Measurements from ENCODE around the gene IL17REL.

Gene IL17REL

GRCh38 chr22:49956914-49957825 is 55.4 kb downstream of the IL17REL start:
- no peak for DNase-seq (ENCODE audit: low read depth, low spot score)

DNA sequence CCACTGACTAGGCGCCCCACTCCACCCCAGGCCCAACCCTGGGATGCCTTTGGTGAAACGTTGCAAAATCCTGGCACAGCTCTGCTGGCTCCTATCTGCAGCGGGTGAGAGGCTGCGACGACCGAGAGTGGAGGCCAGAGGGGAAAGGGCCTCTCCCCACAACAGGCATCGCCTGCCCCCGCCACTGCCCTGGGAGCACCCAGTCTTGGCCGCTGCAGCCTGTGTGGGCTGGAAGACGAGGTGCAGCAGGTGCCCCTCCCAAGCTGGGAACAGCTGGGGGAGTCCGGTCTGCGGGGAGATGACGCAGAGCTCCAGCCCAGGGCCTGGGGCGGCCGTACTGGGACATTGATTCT is 56.2 kb downstream of the IL17REL start:
- no peak for DNase-seq (ENCODE audit: low read depth, low spot score)

DNA sequence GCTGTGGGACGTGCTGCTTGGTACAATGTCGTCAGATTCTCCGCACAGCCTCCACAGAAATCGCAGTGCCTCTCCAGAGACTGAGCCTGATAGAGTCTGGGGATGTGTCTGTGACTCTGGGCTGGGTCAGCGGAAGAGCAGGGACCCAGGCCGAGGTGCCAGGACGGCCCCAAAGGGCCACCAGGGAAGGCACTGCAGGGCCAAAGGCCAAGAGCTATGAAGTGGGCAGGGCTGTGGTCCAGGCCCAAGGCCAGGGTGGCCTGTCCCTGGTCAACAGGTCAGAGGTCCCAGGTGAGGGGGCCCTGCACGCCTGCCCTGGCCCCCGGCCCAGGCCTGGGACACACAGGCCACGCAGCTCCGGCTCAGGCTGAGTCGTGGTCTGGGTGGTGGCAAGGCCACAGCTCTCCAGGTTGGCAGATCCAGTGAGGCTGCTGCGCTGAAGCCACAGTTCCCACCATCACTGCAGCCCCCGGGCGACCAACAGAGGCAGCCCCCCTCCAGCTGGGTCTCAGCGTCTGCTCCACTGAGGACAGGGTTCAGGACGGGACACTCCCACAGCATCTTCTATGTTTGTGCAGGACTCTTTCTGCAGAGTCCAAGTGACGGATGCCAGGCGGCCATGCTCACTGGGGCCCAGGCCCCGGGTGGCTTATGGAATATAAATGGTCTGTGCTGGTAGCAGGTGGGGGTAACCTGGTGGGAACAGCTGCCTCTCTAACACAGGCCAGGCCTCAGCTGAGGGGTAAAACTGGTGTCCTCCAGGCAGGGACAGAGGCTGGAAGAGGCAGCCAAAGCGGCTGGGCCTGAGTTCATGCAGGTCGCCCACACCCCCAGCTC is 56.8 kb downstream of the IL17REL start:
- no peak for DNase-seq (ENCODE audit: low read depth, low spot score)

GRCh38 chr22:49954991-49955580 is 57.5 kb downstream of the IL17REL start:
- DNase-seq (ENCODE audit: low read depth, low spot score) = no peak

GRCh38 chr22:49954354-49954753 is 58.2 kb downstream of the IL17REL start:
- no peak for DNase-seq (ENCODE audit: low read depth, low spot score)

DNA sequence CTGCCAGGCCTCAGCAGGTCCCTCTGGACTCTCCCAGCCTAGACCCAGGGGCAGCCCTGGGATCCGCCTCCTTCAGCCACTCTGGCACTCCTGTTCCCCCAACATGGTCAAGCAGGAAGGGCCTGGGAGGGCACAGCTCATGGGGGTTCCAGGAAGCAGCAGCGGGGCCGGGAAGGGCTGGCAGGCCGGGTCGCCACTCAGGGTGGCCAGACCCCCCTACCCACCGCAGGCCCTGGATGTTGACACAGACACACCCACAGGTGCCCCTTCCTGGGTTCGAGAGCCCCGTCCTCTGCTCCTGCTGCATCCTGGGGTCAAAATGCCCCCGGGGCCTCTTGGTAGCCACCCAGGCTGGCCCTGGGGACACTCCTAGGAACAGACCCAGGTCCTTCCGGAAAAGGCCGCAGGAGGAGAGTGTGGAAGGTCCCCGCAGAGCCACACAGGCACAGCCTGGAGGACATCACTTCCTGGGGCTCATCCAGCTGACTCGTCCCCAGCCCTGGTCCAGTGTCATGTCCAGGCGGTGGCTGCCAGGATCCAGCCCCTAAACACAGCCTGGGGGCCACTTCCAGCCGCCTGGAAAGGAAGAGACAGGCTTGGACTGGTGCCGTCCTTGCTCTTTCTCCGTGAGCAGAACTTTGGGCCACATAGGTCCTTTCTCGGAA is 58.8 kb downstream of the IL17REL start:
- DNase-seq (ENCODE audit: low read depth, low spot score) = no peak

DNA sequence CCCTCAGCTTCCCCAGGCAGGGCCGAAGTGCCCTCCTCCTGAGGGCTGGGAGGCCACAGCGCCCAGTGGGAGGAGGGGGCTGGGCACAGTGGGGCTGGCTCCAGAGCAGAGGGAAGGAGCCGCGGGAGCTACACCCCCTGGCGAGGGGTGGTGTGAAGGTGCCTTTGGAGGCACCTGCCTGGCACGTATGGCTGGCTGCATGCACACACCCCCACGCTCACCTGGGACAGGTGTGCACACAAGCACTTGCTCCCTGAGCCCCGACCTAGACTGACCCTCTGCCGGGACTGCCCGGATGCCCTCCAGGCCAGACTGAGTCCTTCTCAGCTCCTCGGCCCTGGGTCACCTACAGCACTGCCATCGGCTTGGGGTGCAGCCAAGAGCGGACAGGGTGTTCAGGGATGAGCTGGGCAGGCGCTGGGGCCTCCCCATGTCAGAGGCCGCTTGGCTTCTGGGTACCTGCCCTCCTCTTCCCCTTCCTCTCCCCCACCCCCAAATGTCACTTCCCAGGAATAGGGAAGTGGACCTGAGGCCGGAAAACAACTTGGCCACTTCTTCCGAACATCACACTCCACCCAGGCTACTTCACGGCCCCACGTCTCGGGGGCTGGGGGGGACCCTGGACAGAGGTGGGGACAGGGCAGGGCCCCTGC is 59.4 kb downstream of the IL17REL start:
- no peak for DNase-seq (ENCODE audit: low read depth, low spot score)

GRCh38 chr22:49951986-49952896 is 60.3 kb downstream of the IL17REL start:
- no peak for DNase-seq (ENCODE audit: low read depth, low spot score)

DNA sequence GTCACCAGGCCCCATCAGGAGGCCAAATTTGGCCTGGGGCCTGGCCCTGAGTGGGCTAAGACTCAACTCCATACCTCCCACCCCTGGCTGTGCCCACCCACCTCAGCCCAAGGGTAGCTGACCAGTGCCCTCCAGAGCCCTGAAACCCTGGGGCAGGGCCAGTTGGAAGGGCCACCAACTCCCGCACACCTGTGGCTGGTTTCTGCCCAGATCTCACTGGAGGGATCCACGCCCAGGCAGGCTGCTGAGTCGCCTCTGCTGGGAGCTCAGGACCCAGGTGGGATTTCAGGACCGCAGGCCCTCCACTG is 60.9 kb downstream of the IL17REL start:
- no peak for DNase-seq (ENCODE audit: low read depth, low spot score)

- DNase-seq (ENCODE audit: low read depth, low spot score) = no peak
These were observed 61.4 kb downstream of the IL17REL start for GRCh38 chr22:49951000-49951677.

GRCh38 chr22:49950396-49950994 is 62.1 kb downstream of the IL17REL start:
- no peak for DNase-seq (ENCODE audit: low read depth, low spot score)

- no peak for DNase-seq (ENCODE audit: low read depth, low spot score)
These were observed 62.7 kb downstream of the IL17REL start for GRCh38 chr22:49949914-49950292.

DNA sequence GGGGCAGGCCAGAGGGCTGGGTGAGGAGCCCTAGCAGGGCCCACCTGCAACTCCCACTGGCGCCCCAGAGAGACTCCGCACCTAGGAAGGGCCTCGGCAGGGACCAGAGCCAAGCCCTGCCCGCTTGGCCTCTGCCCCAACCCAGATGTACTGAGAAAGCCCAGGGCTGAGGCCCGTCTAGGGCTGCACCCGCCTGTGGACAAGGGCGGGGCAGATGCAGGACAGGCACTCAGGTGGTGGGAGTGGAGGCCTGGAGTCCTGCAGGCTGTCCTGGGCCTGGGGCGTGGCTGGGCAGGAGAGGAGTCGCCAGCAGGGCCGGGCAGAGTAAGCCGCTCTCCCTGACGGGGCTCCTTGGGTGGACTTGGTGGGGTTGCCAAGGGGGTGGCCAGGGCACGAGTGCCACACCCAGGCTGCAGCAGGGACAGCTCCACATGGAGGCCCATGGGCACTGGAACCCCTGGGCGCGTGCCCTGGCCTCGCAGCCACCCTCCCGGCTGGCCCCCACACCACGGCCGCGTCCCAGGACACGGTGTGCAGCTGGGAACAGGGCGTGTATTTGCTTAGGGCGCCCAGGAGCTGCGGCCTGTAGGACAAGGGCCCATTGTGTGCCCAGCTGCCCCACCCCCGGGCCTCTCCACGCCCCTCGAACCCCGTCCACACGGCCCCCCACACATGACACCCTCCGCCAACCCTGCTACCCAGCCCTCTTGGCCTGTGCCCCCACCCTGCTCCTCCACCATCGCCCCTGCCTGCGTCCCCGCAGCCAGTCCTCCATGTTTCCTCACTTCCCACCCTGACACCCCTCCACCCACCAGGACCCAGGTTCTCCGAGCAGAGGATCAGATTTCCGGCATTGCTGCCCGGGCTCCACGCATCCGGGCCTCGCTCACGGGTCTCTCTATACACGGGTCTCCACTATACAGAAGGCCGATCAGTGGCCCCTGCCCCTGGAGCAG is 63.3 kb downstream of the IL17REL start:
- no peak for DNase-seq (ENCODE audit: low read depth, low spot score)

GRCh38 chr22:49948116-49948957 is 64.2 kb downstream of the IL17REL start:
- no peak for DNase-seq (ENCODE audit: low read depth, low spot score)

DNA sequence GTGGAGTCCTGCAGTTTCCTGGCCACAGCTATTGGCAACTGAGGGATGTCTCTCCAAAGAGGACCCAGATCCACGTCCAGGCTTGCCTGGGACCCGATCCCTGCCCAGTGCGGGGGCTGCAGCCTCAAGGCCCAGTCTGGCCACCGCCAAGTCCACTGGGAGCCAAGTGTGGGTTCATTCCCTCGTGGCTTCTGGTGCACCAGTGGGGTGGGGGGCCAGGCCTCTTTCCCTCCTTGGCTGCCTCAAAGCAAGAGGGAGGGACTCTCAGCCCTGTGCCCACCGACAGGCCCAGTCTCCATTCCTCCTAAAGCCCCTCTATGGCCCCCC is 65.3 kb downstream of the IL17REL start:
- DNase-seq (ENCODE audit: low read depth, low spot score) = no peak

DNA sequence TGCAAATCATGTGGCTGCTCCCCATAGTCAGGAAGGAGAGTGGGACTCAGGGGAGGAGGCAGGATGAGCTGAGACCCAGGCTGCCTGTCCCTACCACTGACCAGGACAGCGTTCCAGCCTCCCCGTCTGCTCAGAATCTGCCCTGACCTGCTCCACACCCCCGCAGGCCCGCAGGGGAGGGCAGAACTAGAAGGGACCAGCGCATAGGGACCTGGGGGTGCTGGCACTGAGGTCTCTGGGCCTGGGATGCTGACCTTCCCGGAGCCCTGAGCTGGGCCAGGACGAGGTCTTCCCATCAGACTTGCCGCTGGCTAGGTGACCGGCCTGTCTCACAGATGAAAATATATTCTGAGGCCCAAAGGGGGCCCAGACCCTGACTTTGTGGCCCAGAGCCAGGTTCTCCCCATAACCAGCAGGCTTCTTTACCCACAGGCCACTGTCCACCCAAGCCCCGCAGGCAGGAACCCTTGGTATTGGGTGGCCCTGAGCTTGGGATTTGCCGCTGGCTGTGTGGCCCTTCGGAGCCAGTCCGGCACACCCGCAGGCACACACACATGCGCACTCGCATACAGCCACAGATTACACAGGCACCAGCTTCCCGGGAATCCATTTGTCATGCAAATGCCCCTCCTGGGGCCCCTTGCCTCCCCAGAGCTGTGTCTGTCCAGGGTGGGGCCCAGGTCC is 65.8 kb downstream of the IL17REL start:
- no peak for DNase-seq (ENCODE audit: low read depth, low spot score)
